ENCODE measurements around the gene OGDH. TPM values are rescaled to one million over a fixed set of nuclear protein-coding genes. Genes with fewer than 3 reads are reported as not detected.
A peak's percentile ranks its signal among the peaks of the same experiment; 100 is the strongest.

Gene OGDH
- total and polyA plus RNA-seq, 10 of the 15 experiments (the other 5 are each of a cell fraction or from before 2014, with no cell fraction given): 4.1 to 103 (median 48.4) TPM

- Histone ChIP-seq H3K36me3 (ENCODE audit: control insufficient read depth in 2 of 2, insufficient read depth in 2 of 2, low read length in 1 of 2) (peaks cover 4 to 10% of the 10 kb centered on the region in 2 experiments), H3K9me3 (replicated peaks; ENCODE audit: control insufficient read depth, insufficient read depth, low read length) (no peaks in the 10 kb centered on the region), H3K27me3 (replicated peaks in 1 of 2; ENCODE audit: control insufficient read depth in 2 of 2, insufficient read depth in 2 of 2, low read length in 1 of 2) (no peaks in the 10 kb centered on the region), H4K20me1 (ENCODE audit: control insufficient read depth, insufficient read depth) (no peaks in the 10 kb centered on the region), H3K27ac (ENCODE audit: control insufficient read depth, insufficient read depth) (no peak overlapping the region), H3K4me3 (peak overlapping the region; percentile 83), H2AFZ (ENCODE audit: control insufficient read depth, low read depth, low read length) (peak overlapping the region; percentile 89), H3K4me2 (ENCODE audit: control insufficient read depth, insufficient read depth) (peak overlapping the region; percentile 86), H3K4me1 (ENCODE audit: control insufficient read depth, insufficient read depth, low read length) (peaks cover 6% of the 10 kb centered on the region), H3K79me2 (ENCODE audit: control insufficient read depth, insufficient read depth, low read length) (peaks cover 20% of the 10 kb centered on the region), H3K9ac (ENCODE audit: control insufficient read depth, insufficient read depth, low read length) (peak overlapping the region; percentile 91)
- POLR2A ChIA-PET: interaction anchor here (0.6 to 3.6 kb wide), 12 partner anchors 11 to 431 kb away, joined by 3 to 20 read pairs (median 8); partner anchors contain the start of genes DDX56, H2AZ2 and OGDH
- no TSS peak for BruUV-seq (replicated peaks)
- RAD21 ChIA-PET (ENCODE audit: unreplicated experiment): interaction anchor here (0.6 to 3.5 kb wide), 6 partner anchors 10 to 264 kb away, joined by 3 to 26 read pairs (median 4); partner anchors contain the start of genes DDX56, H2AZ2 and OGDH
- CTCF ChIA-PET: interaction anchor here (0.7 to 4.0 kb wide), 8 partner anchors 11 to 552 kb away, joined by 3 to 16 read pairs (median 3); partner anchors contain the start of gene H2AZ2
- ATAC-seq (no peak), FAIRE-seq (no peak), DNase-seq (ENCODE audit: low read depth, low spot score) (no peak)
- SMC1A ChIA-PET (ENCODE audit: uncharacterized antibody, unreplicated experiment): interaction anchor here (0.6 to 3.4 kb wide), 14 partner anchors 9 to 553 kb away, joined by 3 to 10 read pairs (median 4); partner anchors contain the start of genes DDX56 and H2AZ2
- TF ChIP-seq CEBPB (IDR thresholded peaks at IDR 0.05; ENCODE audit: borderline replicate concordance in 1 of 2, low read depth in 2 of 2, low read length in 2 of 2) (no peak), WRNIP1 (IDR thresholded peaks at IDR 0.05; ENCODE audit: borderline replicate concordance, low read depth, low read length) (no peak), TARDBP (IDR thresholded peaks at IDR 0.05; ENCODE audit: borderline replicate concordance) (no peak), ATF7 (IDR thresholded peaks at IDR 0.05; ENCODE audit: low read depth) (no peak), NRF1 (conservative IDR thresholded peaks at IDR 0.05; ENCODE audit: low read depth, low read length) (no peak), PKNOX1 (IDR thresholded peaks at IDR 0.05) (no peak), GABPA (IDR thresholded peaks at IDR 0.05; ENCODE audit: low read depth) (no peak), ZNF384 (IDR thresholded peaks at IDR 0.05; ENCODE audit: borderline replicate concordance, low read depth, low read length) (no peak), SKIL (IDR thresholded peaks at IDR 0.05; ENCODE audit: low read depth, poor library complexity, severe bottlenecking) (no peak), ATF3 (IDR thresholded peaks at IDR 0.05; ENCODE audit: borderline replicate concordance, extremely low read depth, low read depth, low read length) (no peak), RUNX3 (IDR thresholded peaks at IDR 0.05; ENCODE audit: low read length) (no peak), POU2F2 (IDR thresholded peaks at IDR 0.05; ENCODE audit: borderline replicate concordance, low read depth, low read length) (no peak), SIN3A (IDR thresholded peaks at IDR 0.05; ENCODE audit: low read depth, low read length) (no peak)
- in situ Hi-C loops (cut with MboI): no loop called here
- 88% methylated on average over 13 of the region's 13 CpGs for WGBS (ENCODE audit: insufficient coverage, insufficient replicate concordance, low lambda C conversion rate, missing lambda C conversion rate)
- intact Hi-C loops (cut with micrococcal nuclease; ENCODE audit: unreplicated experiment): loop anchor here (5.0 kb wide), 1 partner anchor 214 kb away; the partner anchor contains the start of gene PPIA
Observed at GRCh38 chr7:44583146-44583865, 23.1 kb upstream of the OGDH start.
